ENCODE data around the gene DQX1.
"Not testable (repeated sequence)": the region's sequence is repeated elsewhere in the genome, so short reads cannot be mapped to it uniquely, and the experiment has no call there.

The DQX1 gene, protein sequence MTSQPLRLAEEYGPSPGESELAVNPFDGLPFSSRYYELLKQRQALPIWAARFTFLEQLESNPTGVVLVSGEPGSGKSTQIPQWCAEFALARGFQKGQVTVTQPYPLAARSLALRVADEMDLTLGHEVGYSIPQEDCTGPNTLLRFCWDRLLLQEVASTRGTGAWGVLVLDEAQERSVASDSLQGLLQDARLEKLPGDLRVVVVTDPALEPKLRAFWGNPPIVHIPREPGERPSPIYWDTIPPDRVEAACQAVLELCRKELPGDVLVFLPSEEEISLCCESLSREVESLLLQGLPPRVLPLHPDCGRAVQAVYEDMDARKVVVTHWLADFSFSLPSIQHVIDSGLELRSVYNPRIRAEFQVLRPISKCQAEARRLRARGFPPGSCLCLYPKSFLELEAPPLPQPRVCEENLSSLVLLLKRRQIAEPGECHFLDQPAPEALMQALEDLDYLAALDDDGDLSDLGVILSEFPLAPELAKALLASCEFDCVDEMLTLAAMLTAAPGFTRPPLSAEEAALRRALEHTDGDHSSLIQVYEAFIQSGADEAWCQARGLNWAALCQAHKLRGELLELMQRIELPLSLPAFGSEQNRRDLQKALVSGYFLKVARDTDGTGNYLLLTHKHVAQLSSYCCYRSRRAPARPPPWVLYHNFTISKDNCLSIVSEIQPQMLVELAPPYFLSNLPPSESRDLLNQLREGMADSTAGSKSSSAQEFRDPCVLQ

GRCh38 chr2:74525717-74526648, at the start of gene DQX1:
Gene DQX1, minus strand, starts transcription at chr2:74526231. Its CDS starts 502 bp downstream, at chr2:74525729.
- no peak for DNase-seq

GRCh38 chr2:74575320-74575719, 49.3 kb upstream of the DQX1 start:
- no peak for DNase-seq

DNA sequence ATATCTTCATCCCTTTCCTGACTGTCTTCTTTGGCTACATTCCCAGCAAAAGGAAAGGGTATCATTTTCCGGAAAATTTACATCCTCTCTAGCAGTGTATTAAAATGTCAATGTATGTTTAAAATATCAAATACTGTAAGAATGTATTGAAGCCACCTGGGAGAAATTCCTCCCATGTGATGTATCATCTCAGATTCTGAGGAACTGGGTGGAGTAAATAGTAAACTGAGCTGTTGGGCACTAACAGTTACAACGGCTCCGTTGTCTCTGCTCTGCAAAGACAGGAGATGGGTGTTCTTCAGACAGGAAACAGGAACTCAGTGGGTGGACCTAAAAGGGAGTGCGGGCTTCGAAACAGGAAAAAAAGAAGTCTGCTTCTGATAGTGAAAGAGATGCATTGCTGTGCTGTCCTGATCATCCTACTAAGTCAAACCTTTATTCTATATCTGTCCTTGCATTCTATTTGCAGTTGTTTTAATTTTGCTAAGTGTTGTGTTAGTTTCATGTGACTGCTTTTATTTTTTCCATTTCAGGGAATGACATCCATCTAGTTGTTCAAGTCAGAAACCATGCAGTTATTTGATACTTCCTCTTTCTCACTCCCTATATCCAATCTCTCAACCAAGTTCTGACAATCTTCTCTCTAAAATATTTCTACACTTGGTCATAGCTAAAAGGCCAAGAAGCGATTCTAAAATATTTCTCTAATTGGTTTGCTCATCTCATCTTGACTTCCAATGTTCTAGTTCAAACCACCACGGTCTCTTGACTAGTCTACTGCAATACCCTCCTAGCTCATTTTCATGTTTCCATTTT, 47.9 kb upstream of the DQX1 start:
- no peak for DNase-seq

DNA sequence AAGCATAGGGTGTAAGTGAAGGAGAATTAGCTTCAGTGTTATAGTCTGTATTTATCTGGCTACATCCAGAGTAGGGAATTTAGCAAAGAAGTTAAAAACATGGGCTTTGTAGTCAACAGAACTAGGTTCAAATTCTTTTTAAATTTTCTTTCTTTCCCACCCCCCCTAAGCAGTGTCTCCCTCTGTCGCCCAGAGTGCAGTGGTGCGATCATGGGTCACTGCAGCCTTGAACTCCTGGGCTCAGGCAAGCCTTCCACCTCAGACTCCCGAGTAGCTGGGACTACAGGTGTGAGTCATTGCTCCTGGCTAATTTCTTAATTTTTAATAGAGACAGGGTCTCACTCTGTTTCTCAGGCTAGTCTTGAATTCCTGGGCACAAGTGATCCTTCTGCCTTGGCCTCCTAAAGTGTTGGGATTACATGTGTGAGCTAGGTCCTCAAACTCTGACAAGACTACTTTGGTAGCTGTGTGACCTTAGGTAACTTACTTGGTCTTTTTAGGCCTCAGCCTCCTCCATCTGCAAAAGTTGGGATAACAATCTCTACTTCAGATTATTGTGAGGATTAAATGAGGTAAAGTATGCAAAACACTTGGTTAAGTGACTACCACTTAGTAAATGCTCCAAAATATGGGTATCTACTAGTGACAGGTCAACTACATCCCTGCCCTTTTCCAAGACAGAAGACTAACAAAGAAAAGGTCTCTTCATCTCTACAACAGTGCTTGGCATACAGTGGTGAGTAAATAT, 46.3 kb upstream of the DQX1 start:
- no peak for DNase-seq

DNA sequence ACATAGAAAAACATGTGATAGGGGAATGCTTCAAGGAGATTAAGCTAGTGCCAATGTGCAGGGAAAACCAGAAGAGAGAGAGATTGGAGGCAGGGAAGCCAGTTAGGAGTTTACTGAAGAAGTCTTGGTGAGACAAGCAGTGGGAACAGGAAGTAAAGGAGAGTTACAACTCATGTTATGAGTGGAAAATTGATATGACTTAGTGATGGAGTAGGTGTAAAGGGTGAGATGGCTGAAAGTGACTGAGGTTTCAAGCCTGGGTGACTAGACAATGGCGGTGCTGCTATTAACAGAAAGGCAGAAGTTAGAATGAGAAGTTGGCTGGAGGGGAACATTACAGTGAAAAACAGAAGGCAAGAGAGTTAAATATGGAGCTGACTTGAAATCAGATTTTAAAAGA, 45.0 kb upstream of the DQX1 start:
- no peak for DNase-seq

GRCh38 chr2:74569686-74570085, 43.7 kb upstream of the DQX1 start:
- DNase-seq: no peak

- DNase-seq: no peak
These were observed 41.9 kb upstream of the DQX1 start for GRCh38 chr2:74567881-74568280.

- DNase-seq: no peak
These were observed 40.7 kb upstream of the DQX1 start for GRCh38 chr2:74566754-74567085.

GRCh38 chr2:74566076-74566753, 40.2 kb upstream of the DQX1 start:
- no peak for DNase-seq

- DNase-seq: no peak
These were observed 38.2 kb upstream of the DQX1 start for GRCh38 chr2:74564222-74564621.

DNA sequence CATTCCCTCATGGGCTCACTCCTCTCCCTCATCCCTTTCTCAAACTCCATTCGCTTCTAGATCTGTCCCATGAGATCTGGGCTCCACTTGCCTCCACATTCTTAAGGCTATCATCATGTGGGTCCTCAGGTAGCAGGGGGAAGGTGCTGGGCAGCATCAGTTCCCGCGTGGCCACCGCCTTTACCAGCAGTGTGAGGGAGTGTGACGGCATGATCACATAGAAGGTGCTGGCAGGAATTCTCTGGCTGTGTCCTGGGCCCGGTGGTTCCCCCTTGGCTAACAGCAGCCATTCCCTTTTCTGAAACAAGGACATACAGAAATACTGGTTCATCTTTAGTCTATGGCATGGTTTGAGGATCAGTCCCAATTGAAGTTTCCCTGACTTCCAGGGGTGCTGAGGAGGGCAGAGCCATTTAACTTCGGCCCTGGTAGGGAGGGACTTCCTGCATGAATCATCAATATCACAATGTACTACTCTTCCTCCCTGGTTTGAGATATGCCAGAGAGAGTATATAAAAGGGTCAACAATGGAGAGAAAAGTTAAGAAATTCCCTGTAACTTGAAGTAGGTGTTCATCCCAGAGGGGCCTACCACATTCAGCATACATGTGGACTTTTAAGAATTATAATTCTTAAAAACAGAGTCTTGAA, 36.2 kb upstream of the DQX1 start:
- no peak for DNase-seq

- not testable (repeated sequence) for DNase-seq
These were observed 35.0 kb upstream of the DQX1 start for GRCh38 chr2:74561022-74561421.

DNA sequence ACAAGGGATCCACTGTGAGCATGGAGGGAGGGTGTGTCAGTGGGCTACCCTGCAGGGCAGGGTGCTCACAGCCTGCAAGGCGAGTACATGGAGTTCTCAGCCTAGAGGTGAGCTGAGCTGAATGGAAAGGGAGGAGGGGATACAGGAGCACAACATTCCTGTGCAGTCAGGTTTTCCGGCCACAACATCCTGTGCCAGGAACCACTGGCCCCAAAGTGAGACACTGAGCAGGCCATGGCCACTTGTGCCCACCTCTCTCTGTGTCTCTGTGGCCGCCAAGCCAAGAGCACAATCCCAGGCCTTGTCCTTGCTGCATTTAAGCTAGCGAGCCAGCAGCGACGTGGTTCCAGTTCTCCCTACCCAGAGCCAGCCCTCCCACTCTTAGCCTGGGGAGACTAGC, 34.6 kb upstream of the DQX1 start:
- no peak for DNase-seq

- DNase-seq: no peak
These were observed 33.9 kb upstream of the DQX1 start for GRCh38 chr2:74559912-74560311.

GRCh38 chr2:74558284-74559230, 32.5 kb upstream of the DQX1 start:
- DNase-seq: no peak

DNA sequence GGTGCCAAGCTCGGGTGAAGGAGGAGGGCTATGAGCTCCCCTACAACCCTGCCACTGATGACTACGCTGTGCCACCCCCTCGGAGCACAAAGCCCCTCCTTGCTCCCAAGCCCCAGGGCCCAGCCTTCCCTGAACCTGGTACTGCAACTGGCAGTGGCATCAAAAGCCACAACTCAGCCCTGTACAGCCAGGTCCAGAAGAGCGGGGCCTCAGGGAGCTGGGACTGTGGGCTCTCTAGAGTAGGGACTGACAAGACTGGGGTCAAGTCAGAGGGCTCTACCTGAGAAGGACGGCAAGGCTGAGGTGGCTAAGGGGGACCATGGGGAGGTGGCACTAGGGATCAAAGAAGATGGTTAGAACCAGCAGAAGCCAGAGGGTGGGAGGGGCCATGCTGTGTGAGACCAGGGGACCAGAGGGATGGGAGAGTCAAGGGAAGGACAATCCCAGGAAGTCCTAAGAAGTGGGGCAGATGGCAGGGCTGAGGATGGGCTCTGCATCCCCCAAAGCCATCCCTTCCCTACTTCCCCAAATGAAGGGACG, 30.9 kb upstream of the DQX1 start:
- no peak for DNase-seq

DNA sequence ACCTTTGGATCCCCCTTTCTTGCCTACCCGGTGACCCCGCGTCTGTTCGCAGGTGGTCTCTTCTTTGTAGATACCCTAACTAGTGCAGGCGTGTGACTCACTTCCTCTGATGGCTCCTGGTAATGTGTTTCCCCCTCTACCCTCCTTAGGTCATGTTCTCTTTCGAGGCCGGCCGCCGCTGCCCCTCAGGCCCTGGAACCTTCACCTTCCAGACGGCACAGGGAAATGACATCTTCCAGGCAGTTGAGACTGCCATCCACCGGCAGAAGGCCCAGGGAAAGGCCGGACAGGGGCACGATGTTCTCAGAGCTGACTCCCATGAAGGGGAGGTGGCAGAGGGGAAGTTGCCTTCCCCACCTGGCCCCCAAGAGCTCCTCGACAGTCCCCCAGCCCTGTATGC, 30.1 kb upstream of the DQX1 start:
- DNase-seq: no peak

DNA sequence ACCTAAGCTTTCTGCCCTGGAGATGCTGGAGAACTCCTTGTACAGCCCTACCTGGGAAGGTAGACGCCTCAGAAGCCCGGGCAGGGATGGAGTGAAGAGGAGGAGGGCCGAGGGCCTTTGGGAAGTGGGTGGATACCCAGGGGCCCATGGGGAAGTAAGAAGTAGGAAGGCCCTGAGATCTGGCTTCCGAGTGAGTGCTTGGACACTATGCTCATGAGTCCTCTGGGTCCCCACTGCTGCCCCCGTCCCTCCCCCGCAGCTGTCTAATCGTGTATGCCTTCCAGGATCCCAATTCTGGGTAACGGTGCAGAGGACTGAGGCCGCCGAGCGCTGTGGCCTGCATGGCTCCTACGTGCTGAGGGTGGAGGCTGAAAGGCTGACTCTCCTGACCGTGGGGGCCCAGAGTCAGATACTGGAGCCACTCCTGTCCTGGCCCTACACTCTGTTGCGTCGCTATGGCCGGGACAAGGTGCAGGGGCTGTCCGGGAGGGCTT, 29.6 kb upstream of the DQX1 start:
- no peak for DNase-seq

Measured in T1000 (cell line).